ENCODE measurements around the gene CAV1. TPM values are rescaled to one million over a fixed set of nuclear protein-coding genes. Genes with fewer than 3 reads are reported as not detected.

Gene CAV1
- total and polyA plus RNA-seq, 2 experiments from 2014 or later: 0.69 to 3.2 TPM

- TF ChIP-seq, protein P1, sequence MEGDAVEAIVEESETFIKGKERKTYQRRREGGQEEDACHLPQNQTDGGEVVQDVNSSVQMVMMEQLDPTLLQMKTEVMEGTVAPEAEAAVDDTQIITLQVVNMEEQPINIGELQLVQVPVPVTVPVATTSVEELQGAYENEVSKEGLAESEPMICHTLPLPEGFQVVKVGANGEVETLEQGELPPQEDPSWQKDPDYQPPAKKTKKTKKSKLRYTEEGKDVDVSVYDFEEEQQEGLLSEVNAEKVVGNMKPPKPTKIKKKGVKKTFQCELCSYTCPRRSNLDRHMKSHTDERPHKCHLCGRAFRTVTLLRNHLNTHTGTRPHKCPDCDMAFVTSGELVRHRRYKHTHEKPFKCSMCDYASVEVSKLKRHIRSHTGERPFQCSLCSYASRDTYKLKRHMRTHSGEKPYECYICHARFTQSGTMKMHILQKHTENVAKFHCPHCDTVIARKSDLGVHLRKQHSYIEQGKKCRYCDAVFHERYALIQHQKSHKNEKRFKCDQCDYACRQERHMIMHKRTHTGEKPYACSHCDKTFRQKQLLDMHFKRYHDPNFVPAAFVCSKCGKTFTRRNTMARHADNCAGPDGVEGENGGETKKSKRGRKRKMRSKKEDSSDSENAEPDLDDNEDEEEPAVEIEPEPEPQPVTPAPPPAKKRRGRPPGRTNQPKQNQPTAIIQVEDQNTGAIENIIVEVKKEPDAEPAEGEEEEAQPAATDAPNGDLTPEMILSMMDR (IDR thresholded peaks at IDR 0.05; ENCODE audit: low read depth, low read length): peak; percentile 57
- Histone ChIP-seq H3K27me3 (no peaks in the 10 kb centered on the region), H3K36me3 (no peaks in the 10 kb centered on the region), H3K9me3 (ENCODE audit: low read depth) (no peaks in the 10 kb centered on the region), H3K4me1 (ENCODE audit: low read depth) (peaks cover 10% of the 10 kb centered on the region), H3K27ac (no peak overlapping the region), H3K4me3 (no peak overlapping the region)
- DNase-seq (ENCODE audit: low read depth in 1 of 2, low spot score in 1 of 2): peak; percentile 30 to 36
Measured at GRCh38 chr7:116591202-116592040, 66.6 kb downstream of the CAV1 start.

DNA sequence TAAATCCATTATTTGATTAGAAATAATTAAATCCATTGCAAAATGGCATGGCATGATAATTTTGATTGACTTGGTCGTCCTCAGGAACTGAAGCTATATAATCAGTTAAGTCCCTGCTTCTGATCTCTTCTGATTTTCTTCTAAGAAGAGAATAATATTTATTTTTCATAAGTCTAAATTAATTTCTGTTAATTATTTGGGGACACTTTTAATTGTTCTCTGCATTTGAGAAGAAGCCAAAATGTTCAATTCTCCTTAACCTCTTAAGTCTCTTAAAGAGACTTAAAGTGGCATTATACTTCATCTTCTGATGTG lies 67.2 kb downstream of the CAV1 start:
- no peak overlapping the region for H3K4me3 ChIP-seq
- H3K9me3 ChIP-seq (ENCODE audit: low read depth): no peaks in the 10 kb centered on the region
- peaks cover 10% of the 10 kb centered on the region for H3K4me1 ChIP-seq (ENCODE audit: low read depth)
- no peak for DNase-seq (ENCODE audit: low read depth in 1 of 2, low spot score in 1 of 2)
- H3K36me3 ChIP-seq: no peaks in the 10 kb centered on the region
- H3K27ac ChIP-seq: no peak overlapping the region
- TF ChIP-seq, protein P1 (IDR thresholded peaks at IDR 0.05; ENCODE audit: low read depth, low read length): no peak
- H3K27me3 ChIP-seq: no peaks in the 10 kb centered on the region

- H3K4me1 ChIP-seq (ENCODE audit: low read depth): peaks cover 10% of the 10 kb centered on the region
- H3K9me3 ChIP-seq (ENCODE audit: low read depth): no peaks in the 10 kb centered on the region
- H3K27ac ChIP-seq: no peak overlapping the region
- no peaks in the 10 kb centered on the region for H3K27me3 ChIP-seq
- DNase-seq (ENCODE audit: low read depth in 1 of 2, low spot score in 1 of 2): no peak
- no peak overlapping the region for H3K4me3 ChIP-seq
- H3K36me3 ChIP-seq: no peaks in the 10 kb centered on the region
- TF ChIP-seq, protein P1 (IDR thresholded peaks at IDR 0.05; ENCODE audit: low read depth, low read length): no peak
Measured at GRCh38 chr7:116592445-116592844, 67.6 kb downstream of the CAV1 start.

DNA sequence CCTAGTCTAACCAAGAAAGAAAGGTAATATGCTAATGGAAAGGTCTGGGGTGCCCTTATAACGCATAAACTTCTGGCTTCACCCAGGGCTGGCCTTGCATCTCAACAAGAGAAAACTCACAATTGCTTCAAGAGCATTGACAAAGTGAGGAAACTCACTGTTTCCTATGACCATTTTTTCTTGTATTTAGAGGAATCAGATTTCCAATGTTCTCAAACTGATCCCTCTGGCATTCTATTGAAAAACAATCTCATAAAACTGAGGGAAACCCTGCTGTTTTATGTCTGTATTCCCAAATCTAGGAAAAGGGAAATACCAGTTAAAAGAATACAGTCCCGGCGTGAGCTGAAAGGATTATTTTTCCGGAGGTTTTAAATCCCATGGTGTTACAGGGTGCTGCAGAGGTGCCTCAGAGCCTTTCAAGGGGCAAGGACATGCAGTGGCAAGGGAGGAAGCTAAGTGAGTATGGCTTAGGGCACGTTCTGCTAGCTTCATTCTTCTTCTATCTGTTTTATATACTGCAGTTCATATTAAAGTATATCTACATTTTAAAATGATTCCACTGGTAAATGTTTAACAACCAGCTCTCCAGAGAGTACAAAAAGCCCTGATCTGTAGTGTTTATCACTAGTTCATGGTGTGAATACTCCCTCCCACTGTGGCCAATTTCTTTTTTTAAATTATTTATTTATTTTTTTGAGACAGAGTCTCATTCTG lies 68.7 kb downstream of the CAV1 start:
- H3K27ac ChIP-seq: no peak overlapping the region
- TF ChIP-seq, protein P1 (IDR thresholded peaks at IDR 0.05; ENCODE audit: low read depth, low read length): no peak
- DNase-seq (ENCODE audit: low read depth in 1 of 2, low spot score in 1 of 2): no peak

GRCh38 chr7:116595063-116595462 lies 70.2 kb downstream of the CAV1 start:
- TF ChIP-seq, protein P1 (IDR thresholded peaks at IDR 0.05; ENCODE audit: low read depth, low read length): no peak
- H3K4me3 ChIP-seq: no peak overlapping the region
- H3K9me3 ChIP-seq (ENCODE audit: low read depth): no peaks in the 10 kb centered on the region
- peaks cover 6% of the 10 kb centered on the region for H3K4me1 ChIP-seq (ENCODE audit: low read depth)
- no peak overlapping the region for H3K27ac ChIP-seq
- no peak for DNase-seq (ENCODE audit: low read depth in 1 of 2, low spot score in 1 of 2)
- H3K36me3 ChIP-seq: no peaks in the 10 kb centered on the region
- H3K27me3 ChIP-seq: no peaks in the 10 kb centered on the region

More for the DNA sequence above, 68.7 kb downstream of the CAV1 start:
- no peaks in the 10 kb centered on the region for H3K9me3 ChIP-seq (ENCODE audit: low read depth)
- no peaks in the 10 kb centered on the region for H3K27me3 ChIP-seq
- H3K4me1 ChIP-seq (ENCODE audit: low read depth): peaks cover 6% of the 10 kb centered on the region
- no peak overlapping the region for H3K4me3 ChIP-seq
- H3K36me3 ChIP-seq: no peaks in the 10 kb centered on the region

All from cardiac muscle cell (in vitro differentiated cells and primary cell).